Measurements from ENCODE around the gene MRTFA. TPM values are rescaled to one million over a fixed set of nuclear protein-coding genes. Genes with fewer than 3 reads are reported as not detected.
"Not testable (repeated sequence)": the region's sequence is repeated elsewhere in the genome, so short reads cannot be mapped to it uniquely, and the experiment has no call there.

MRTFA gene
- total RNA-seq, 2 donors from 2014 or later: 71.8 to 129 TPM

DNA sequence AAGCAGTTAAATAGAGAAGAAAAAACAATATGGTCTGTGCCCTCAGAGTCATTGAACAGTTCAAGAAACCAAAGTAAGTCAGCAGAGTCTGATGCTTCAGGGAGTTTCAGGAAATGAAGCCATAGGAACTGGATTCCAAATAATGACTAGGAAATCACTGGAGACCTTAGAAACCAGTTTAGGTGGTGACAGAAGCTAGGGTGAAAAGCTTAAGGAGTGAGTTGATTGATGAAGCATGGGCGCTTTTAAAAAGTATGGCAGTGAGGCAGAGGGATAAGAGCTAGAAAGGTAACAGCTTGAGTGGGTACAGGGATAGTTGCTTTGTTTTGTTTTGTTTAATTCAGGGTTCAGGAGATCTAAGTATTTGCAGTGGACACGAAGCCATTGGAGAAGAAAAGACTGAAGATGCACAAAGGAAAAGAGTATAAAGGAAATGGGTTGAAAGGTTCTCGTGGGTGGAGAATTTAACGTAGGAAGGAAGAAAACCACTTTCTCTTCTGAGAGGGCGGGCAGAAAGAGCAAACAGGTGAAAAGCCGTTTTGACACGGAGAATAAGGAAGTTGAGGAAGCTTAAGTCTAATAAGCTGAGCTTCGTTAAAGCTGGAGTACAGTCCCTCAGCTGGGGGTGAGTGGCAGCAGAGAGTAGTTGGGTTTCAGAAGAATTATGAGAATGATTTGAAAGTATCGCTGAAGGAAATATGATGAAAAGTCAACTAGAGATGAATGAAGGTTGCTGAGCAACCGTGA, 251.3 kb downstream of the MRTFA start:
- Histone ChIP-seq H3K9me3 (no peaks in the 10 kb centered on the region), H3K4me3 (peak overlapping the region; percentile 4), H3K27me3 (replicated peaks; ENCODE audit: insufficient read depth) (no peaks in the 10 kb centered on the region), H3K27ac (no peak overlapping the region), H3K4me1 (ENCODE audit: control insufficient read depth in 1 of 2, low read depth in 2 of 2) (peaks cover 3 to 6% of the 10 kb centered on the region in 2 donors), H3K36me3 (no peaks in the 10 kb centered on the region)
- TF ChIP-seq CTCF (IDR thresholded peaks at IDR 0.05): no peak
- DNase-seq (ENCODE audit: low spot score) (no peak), ATAC-seq (ENCODE audit: insufficient number of reproducible peaks, low FRiP score, low read depth) (no peak)

- DNase-seq (ENCODE audit: low spot score) (no peak), ATAC-seq (ENCODE audit: insufficient number of reproducible peaks, low FRiP score, low read depth) (peak; percentile 54)
- no peaks in the 10 kb centered on the region for H3K9me3 ChIP-seq
- H3K36me3 ChIP-seq: no peaks in the 10 kb centered on the region
- H3K27ac ChIP-seq: no peak overlapping the region
- H3K27me3 ChIP-seq (replicated peaks; ENCODE audit: insufficient read depth): no peaks in the 10 kb centered on the region
- peaks cover 3 to 6% of the 10 kb centered on the region in 2 donors for H3K4me1 ChIP-seq (ENCODE audit: control insufficient read depth in 1 of 2, low read depth in 2 of 2)
- TF ChIP-seq CTCF (IDR thresholded peaks at IDR 0.05): no peak
- no peak overlapping the region for H3K4me3 ChIP-seq
Measured at GRCh38 chr22:40383905-40384304, 252.6 kb downstream of the MRTFA start.

- Histone ChIP-seq H3K9me3 (no peaks in the 10 kb centered on the region), H3K27me3 (replicated peaks; ENCODE audit: insufficient read depth) (no peaks in the 10 kb centered on the region), H3K4me3 (no peak overlapping the region), H3K27ac (no peak overlapping the region), H3K4me1 (ENCODE audit: control insufficient read depth in 1 of 2, low read depth in 2 of 2) (peaks cover 3 to 6% of the 10 kb centered on the region in 2 donors), H3K36me3 (no peaks in the 10 kb centered on the region)
- no peak for DNase-seq (ENCODE audit: low spot score)
- ATAC-seq (ENCODE audit: insufficient number of reproducible peaks, low FRiP score, low read depth): no peak
- TF ChIP-seq CTCF (IDR thresholded peaks at IDR 0.05): no peak
Measured at GRCh38 chr22:40381461-40381860, 255.1 kb downstream of the MRTFA start.

GRCh38 chr22:40378448-40378847, 258.1 kb downstream of the MRTFA start:
- not testable (repeated sequence) for H3K27ac ChIP-seq; H3K4me3 ChIP-seq; ATAC-seq (ENCODE audit: insufficient number of reproducible peaks, low FRiP score, low read depth); DNase-seq (ENCODE audit: low spot score); H3K9me3 ChIP-seq; H3K36me3 ChIP-seq; H3K27me3 ChIP-seq (replicated peaks; ENCODE audit: insufficient read depth); H3K4me1 ChIP-seq (ENCODE audit: control insufficient read depth in 1 of 2, low read depth in 2 of 2)

DNA sequence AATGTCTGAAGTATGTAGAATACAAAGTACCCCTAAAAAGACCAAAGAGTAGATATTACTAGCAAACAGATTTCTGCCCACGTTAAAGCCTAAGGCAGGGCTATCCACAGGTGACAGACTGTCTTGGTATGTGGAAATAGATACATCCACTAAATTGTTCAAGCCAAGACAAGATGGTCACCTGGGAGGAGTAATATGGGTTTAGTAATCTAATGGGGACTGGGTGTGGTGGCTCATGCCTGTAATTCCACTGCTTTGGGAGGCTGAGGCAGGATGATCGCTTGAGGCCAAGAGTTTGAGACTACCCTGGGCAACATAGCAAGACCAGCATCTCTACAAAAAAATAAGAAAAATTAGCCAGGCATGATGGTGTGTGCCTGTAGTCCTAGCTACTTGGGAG, 258.6 kb downstream of the MRTFA start:
- no peak overlapping the region for H3K27ac ChIP-seq
- TF ChIP-seq CTCF (IDR thresholded peaks at IDR 0.05): no peak
- no peaks in the 10 kb centered on the region for H3K9me3 ChIP-seq
- H3K4me1 ChIP-seq (ENCODE audit: control insufficient read depth in 1 of 2, low read depth in 2 of 2): no peaks in the 10 kb centered on the region
- ATAC-seq (ENCODE audit: insufficient number of reproducible peaks, low FRiP score, low read depth): no peak
- H3K27me3 ChIP-seq (replicated peaks; ENCODE audit: insufficient read depth): no peaks in the 10 kb centered on the region
- no peak for DNase-seq (ENCODE audit: low spot score)
- no peaks in the 10 kb centered on the region for H3K36me3 ChIP-seq
- no peak overlapping the region for H3K4me3 ChIP-seq

- no peak for DNase-seq (ENCODE audit: low spot score)
- H3K27ac ChIP-seq: no peak overlapping the region
- H3K36me3 ChIP-seq: no peaks in the 10 kb centered on the region
- ATAC-seq (ENCODE audit: insufficient number of reproducible peaks, low FRiP score, low read depth): no peak
- H3K4me3 ChIP-seq: no peak overlapping the region
- no peaks in the 10 kb centered on the region for H3K9me3 ChIP-seq
- TF ChIP-seq CTCF (IDR thresholded peaks at IDR 0.05): no peak
- no peaks in the 10 kb centered on the region for H3K27me3 ChIP-seq (replicated peaks; ENCODE audit: insufficient read depth)
- peaks cover 3 to 6% of the 10 kb centered on the region in 2 donors for H3K4me1 ChIP-seq (ENCODE audit: control insufficient read depth in 1 of 2, low read depth in 2 of 2)
Measured at GRCh38 chr22:40376149-40376548, 260.4 kb downstream of the MRTFA start.

All from thoracic aorta (tissue), 2 donors.